Progenitor cell of endocrine pancreas (in vitro differentiated cells): ENCODE data around the gene CCS. TPM values are rescaled to one million over a fixed set of nuclear protein-coding genes. Genes with fewer than 3 reads are reported as not detected.
"Not testable (repeated sequence)": the region's sequence is repeated elsewhere in the genome, so short reads cannot be mapped to it uniquely, and the experiment has no call there.

Experiments
- DNase-seq: peaks from one replicate; pipeline ENCODE4 v3.0.0; 2021; ENCODE audit warnings: low spot score; ENCODE audit not compliant: unreplicated experiment
- H3K27ac Mint-ChIP-seq: 2 replicates; pipeline ENCODE4 v1.8.0; 2021; ENCODE audit warnings: mild to moderate bottlenecking, moderate library complexity, mixed read lengths
- H3K27me3 Mint-ChIP-seq: 2 replicates; pipeline ENCODE4 v1.8.0; 2021; ENCODE audit warnings: mixed read lengths
- H3K36me3 Mint-ChIP-seq: 2 replicates; pipeline ENCODE4 v1.8.0; 2022; ENCODE audit warnings: mixed read lengths; ENCODE audit not compliant: insufficient read depth
- H3K4me1 Mint-ChIP-seq: 2 replicates; pipeline ENCODE4 v1.8.0; 2021; ENCODE audit warnings: low read depth, mixed read lengths
- H3K4me3 Mint-ChIP-seq: 2 replicates; pipeline ENCODE4 v1.8.0; 2021; ENCODE audit warnings: low read depth, mild to moderate bottlenecking, moderate library complexity, mixed read lengths
- H3K9me3 Mint-ChIP-seq: 2 replicates; pipeline ENCODE4 v1.8.0; 2021; ENCODE audit warnings: low read depth, mixed read lengths
- CTCF ChIP-seq: fragments of 200-600 bp; sonication (generic); IDR thresholded peaks from one replicate; pipeline ENCODE4 v1.5.0; 2021; ENCODE audit warnings: antibody characterized with exemption, mild to moderate bottlenecking; ENCODE audit not compliant: unreplicated experiment
- total RNA-seq: library from RNA; stranded (reverse); gene quantifications from 2 replicates; pipeline ENCODE4 v1.2.1, GENCODE V29; 2021

CCS gene
- total RNA-seq, 1 donor from 2014 or later, result 49.7 TPM

GRCh38 chr11:66598993-66599392, 6.0 kb downstream of the CCS start:
- H3K27me3 Mint-ChIP-seq, result no peaks in the 10 kb centered on the region
- H3K9me3 Mint-ChIP-seq, result no peaks in the 10 kb centered on the region
- H3K27ac Mint-ChIP-seq, result no peak overlapping the region
- no peak for TF ChIP-seq CTCF
- H3K4me3 Mint-ChIP-seq, result no peak overlapping the region
- H3K4me1 Mint-ChIP-seq, result peaks cover 6% of the 10 kb centered on the region
- DNase-seq, result no peak
- peaks cover 6% of the 10 kb centered on the region for H3K36me3 Mint-ChIP-seq

- no peak overlapping the region for H3K4me3 Mint-ChIP-seq
- no peaks in the 10 kb centered on the region for H3K9me3 Mint-ChIP-seq
- TF ChIP-seq CTCF, result no peak
- peaks cover 6% of the 10 kb centered on the region for H3K36me3 Mint-ChIP-seq
- no peaks in the 10 kb centered on the region for H3K27me3 Mint-ChIP-seq
- peak overlapping the region; percentile 46 for H3K27ac Mint-ChIP-seq
- peaks cover 5% of the 10 kb centered on the region for H3K4me1 Mint-ChIP-seq
- no peak for DNase-seq
Measured at GRCh38 chr11:66600219-66600618, 7.2 kb downstream of the CCS start.

GRCh38 chr11:66600631-66601233, 7.7 kb downstream of the CCS start:
- no peak for TF ChIP-seq CTCF
- H3K27me3 Mint-ChIP-seq, result no peaks in the 10 kb centered on the region
- H3K4me3 Mint-ChIP-seq, result no peak overlapping the region
- peaks cover 6% of the 10 kb centered on the region for H3K36me3 Mint-ChIP-seq
- H3K9me3 Mint-ChIP-seq, result no peaks in the 10 kb centered on the region
- DNase-seq, result no peak
- H3K4me1 Mint-ChIP-seq, result peaks cover 5% of the 10 kb centered on the region
- peak overlapping the region; percentile 46 for H3K27ac Mint-ChIP-seq

GRCh38 chr11:66603072-66603471, 10.1 kb downstream of the CCS start:
- no peak for DNase-seq
- no peak overlapping the region for H3K4me3 Mint-ChIP-seq
- no peak for TF ChIP-seq CTCF
- H3K4me1 Mint-ChIP-seq, result peaks cover 5% of the 10 kb centered on the region
- H3K27ac Mint-ChIP-seq, result no peak overlapping the region
- no peaks in the 10 kb centered on the region for H3K9me3 Mint-ChIP-seq
- H3K36me3 Mint-ChIP-seq, result peaks cover 8% of the 10 kb centered on the region
- no peaks in the 10 kb centered on the region for H3K27me3 Mint-ChIP-seq

- H3K27me3 Mint-ChIP-seq, result no peaks in the 10 kb centered on the region
- no peak overlapping the region for H3K4me3 Mint-ChIP-seq
- peaks cover 8% of the 10 kb centered on the region for H3K36me3 Mint-ChIP-seq
- no peak for TF ChIP-seq CTCF
- peak overlapping the region; percentile 17 for H3K27ac Mint-ChIP-seq
- DNase-seq, result no peak
- H3K4me1 Mint-ChIP-seq, result peaks cover 5% of the 10 kb centered on the region
- H3K9me3 Mint-ChIP-seq, result no peaks in the 10 kb centered on the region
Measured at GRCh38 chr11:66604155-66604554, 11.2 kb downstream of the CCS start.

GRCh38 chr11:66606608-66607007, 13.6 kb downstream of the CCS start:
- not testable (repeated sequence) for H3K4me3 Mint-ChIP-seq, H3K36me3 Mint-ChIP-seq, DNase-seq

More at GRCh38 chr11:66606608-66607007, 13.6 kb downstream of the CCS start:
- not testable (repeated sequence) for H3K4me1 Mint-ChIP-seq, H3K27ac Mint-ChIP-seq, H3K9me3 Mint-ChIP-seq, H3K27me3 Mint-ChIP-seq
